HL-60 (cell line): ENCODE measurements around the gene FAM117A.

Experiments used
- DNase-seq, 2 experiments: peaks; one replicate each; pipeline ENCODE4 v3.0.0-alpha.2; 2010 to 2020; ENCODE audit warnings: low read depth in 1 of 2, low spot score in 1 of 2
- H3K27ac ChIP-seq: fragments of 250-450 bp; sonication (Bioruptor Pico); replicated peaks from 2 replicates; pipeline ENCODE4 v1.5.1; 2020; ENCODE audit warnings: mild to moderate bottlenecking, moderate library complexity
- H3K27me3 ChIP-seq: fragments of 250-450 bp; sonication (Bioruptor Pico); 2 replicates; pipeline ENCODE4 v1.5.1; 2021; ENCODE audit warnings: mild to moderate bottlenecking, moderate library complexity; ENCODE audit not compliant: insufficient read depth, poor library complexity, severe bottlenecking
- H3K4me3 ChIP-seq: replicated peaks from 2 replicates; pipeline ENCODE4 v1.5.1; 2011; ENCODE audit warnings: mild to moderate bottlenecking, control low read depth, low read length; ENCODE audit not compliant: insufficient read depth
- CTCF ChIP-seq: IDR thresholded peaks from one replicate; pipeline ENCODE4 v1.5.1; 2011; ENCODE audit warnings: low read length, control low read depth, inconsistent platforms; ENCODE audit not compliant: insufficient read depth
- GABPA ChIP-seq: IDR thresholded peaks from 2 replicates; pipeline ENCODE4 v1.6.1; 2012; ENCODE audit warnings: low read depth
- POLR2AphosphoS5 ChIP-seq: IDR thresholded peaks from 2 replicates; pipeline ENCODE4 v1.6.1; 2012; ENCODE audit warnings: low read depth
- REST ChIP-seq: IDR thresholded peaks from 2 replicates; pipeline ENCODE4 v1.6.1; 2012; ENCODE audit warnings: low read depth; ENCODE audit not compliant: insufficient replicate concordance
- SPI1 ChIP-seq: IDR thresholded peaks from 2 replicates; pipeline ENCODE4 v1.6.1; 2012; ENCODE audit warnings: low read depth, mild to moderate bottlenecking, borderline replicate concordance

Gene FAM117A

GRCh38 chr17:49716668-49717364 lies 47.1 kb downstream of the FAM117A start:
- DNase-seq, result no peak
- TF ChIP-seq CTCF, result no peak
- TF ChIP-seq SPI1, result no peak
- TF ChIP-seq GABPA, result no peak
- TF ChIP-seq REST, result no peak
- TF ChIP-seq POLR2AphosphoS5, result no peak
- Histone ChIP-seq H3K27ac (no peak overlapping the region), H3K4me3 (no peak overlapping the region), H3K27me3 (no peaks in the 10 kb centered on the region)

- no peak overlapping the region for H3K27ac ChIP-seq
- TF ChIP-seq CTCF, result no peak
- no peak for TF ChIP-seq SPI1
- TF ChIP-seq REST, result no peak
- TF ChIP-seq POLR2AphosphoS5, result no peak
- TF ChIP-seq GABPA, result no peak
- no peak overlapping the region for H3K4me3 ChIP-seq
- no peaks in the 10 kb centered on the region for H3K27me3 ChIP-seq
- no peak for DNase-seq
These were observed 48.1 kb downstream of the FAM117A start for GRCh38 chr17:49715717-49716279.

- H3K27ac ChIP-seq, result no peak overlapping the region; the same call in 1 of the 2 replicates
- no peaks in the 10 kb centered on the region for H3K27me3 ChIP-seq
- no peak for TF ChIP-seq CTCF
- TF ChIP-seq POLR2AphosphoS5, result no peak
- TF ChIP-seq GABPA, result no peak
- no peak for TF ChIP-seq REST
- TF ChIP-seq SPI1, result no peak
- no peak for DNase-seq
- no peak overlapping the region for H3K4me3 ChIP-seq
These were observed 48.7 kb downstream of the FAM117A start for GRCh38 chr17:49715216-49715615.
